Measurements from ENCODE around the gene PPM1J. TPM values are rescaled to one million over a fixed set of nuclear protein-coding genes. Genes with fewer than 3 reads are reported as not detected.

The PPM1J gene
- total and polyA plus RNA-seq, 2 of the 13 experiments (the other 11 are each of a cell fraction or from before 2014, with no cell fraction given) = 0.07 to 0.22 TPM

- TF ChIP-seq GTF3A (CRISPR knock-in tag; conservative IDR thresholded peaks at IDR 0.05) (no peak), CTCF (CRISPR knock-in tag; IDR thresholded peaks at IDR 0.05) (peak; percentile 30), SCMH1 (CRISPR knock-in tag; IDR thresholded peaks at IDR 0.05; ENCODE audit: borderline replicate concordance) (no peak), NFIB (CRISPR knock-in tag; IDR thresholded peaks at IDR 0.05; ENCODE audit: borderline replicate concordance) (no peak), CEBPB (IDR thresholded peaks at IDR 0.05; ENCODE audit: borderline replicate concordance, low read depth, low read length) (no peak), ZNF383 (CRISPR knock-in tag; IDR thresholded peaks at IDR 0.05; ENCODE audit: borderline replicate concordance) (no peak), ZNF570 (CRISPR knock-in tag; IDR thresholded peaks at IDR 0.05; ENCODE audit: borderline replicate concordance) (no peak), NCOA5 (CRISPR knock-in tag; IDR thresholded peaks at IDR 0.05) (no peak), YEATS4 (CRISPR knock-in tag; IDR thresholded peaks at IDR 0.05; ENCODE audit: borderline replicate concordance) (peak; percentile 63), TRIM24 (CRISPR knock-in tag; IDR thresholded peaks at IDR 0.05) (no peak), ZNF468 (CRISPR knock-in tag; IDR thresholded peaks at IDR 0.05) (no peak), ZNF20 (CRISPR knock-in tag; IDR thresholded peaks at IDR 0.05) (no peak), ZNF407 (CRISPR knock-in tag; IDR thresholded peaks at IDR 0.05; ENCODE audit: not compliant biosample characterization) (peak; percentile 62), ZNF615 (CRISPR knock-in tag; IDR thresholded peaks at IDR 0.05; ENCODE audit: borderline replicate concordance) (no peak), JDP2 (CRISPR knock-in tag; IDR thresholded peaks at IDR 0.05; ENCODE audit: borderline replicate concordance) (no peak), ZNF816 (CRISPR knock-in tag; IDR thresholded peaks at IDR 0.05; ENCODE audit: borderline replicate concordance) (no peak), RORA (CRISPR knock-in tag; IDR thresholded peaks at IDR 0.05) (no peak), ZNF12 (CRISPR knock-in tag; IDR thresholded peaks at IDR 0.05) (no peak)
- TF ChIP-seq, protein P1, sequence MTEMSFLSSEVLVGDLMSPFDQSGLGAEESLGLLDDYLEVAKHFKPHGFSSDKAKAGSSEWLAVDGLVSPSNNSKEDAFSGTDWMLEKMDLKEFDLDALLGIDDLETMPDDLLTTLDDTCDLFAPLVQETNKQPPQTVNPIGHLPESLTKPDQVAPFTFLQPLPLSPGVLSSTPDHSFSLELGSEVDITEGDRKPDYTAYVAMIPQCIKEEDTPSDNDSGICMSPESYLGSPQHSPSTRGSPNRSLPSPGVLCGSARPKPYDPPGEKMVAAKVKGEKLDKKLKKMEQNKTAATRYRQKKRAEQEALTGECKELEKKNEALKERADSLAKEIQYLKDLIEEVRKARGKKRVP (CRISPR knock-in tag; IDR thresholded peaks at IDR 0.05) = no peak
These were observed 40.0 kb downstream of the PPM1J start (continued) for GRCh38 chr1:112674986-112675727.

All from HepG2 (cell line).